NCI-H2107 (cell line): ENCODE results near the gene CNTNAP1.

Experiments used
- DNase-seq: peaks from one replicate; lab custom pipeline; 2025; lab: John Stamatoyannopoulos, UW

The CNTNAP1 gene

GRCh38 chr17:42685831-42686230 lies 3.5 kb downstream of the CNTNAP1 start:
- DNase-seq: no peak

DNA sequence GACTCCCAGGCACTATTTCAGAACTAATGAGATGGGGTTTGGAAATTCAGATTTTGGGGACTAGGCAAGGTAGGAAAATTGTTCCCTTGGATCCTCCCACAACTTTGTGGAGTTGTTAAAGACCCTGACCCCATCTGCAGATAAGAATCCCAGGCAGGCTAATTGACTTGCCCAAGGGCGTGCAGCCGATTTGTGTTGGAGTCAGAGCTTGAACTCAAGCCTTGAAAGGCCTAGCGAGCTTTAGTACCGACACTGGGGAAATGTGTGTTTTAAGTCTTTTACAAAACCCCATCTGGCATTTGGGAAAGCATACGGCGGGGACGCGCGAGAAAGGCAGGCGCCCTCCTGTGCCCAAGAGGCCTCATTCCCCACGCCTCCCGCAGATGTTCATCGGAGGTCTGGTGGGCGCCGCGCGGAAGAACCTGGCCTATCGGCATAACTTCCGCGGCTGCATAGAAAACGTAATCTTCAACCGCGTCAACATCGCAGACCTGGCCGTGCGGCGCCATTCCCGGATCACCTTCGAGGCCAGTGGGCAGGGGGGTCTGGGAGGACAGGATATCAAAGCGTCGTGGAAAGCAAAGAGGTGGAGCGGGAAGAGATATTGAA lies 4.3 kb downstream of the CNTNAP1 start:
- DNase-seq: no peak

DNA sequence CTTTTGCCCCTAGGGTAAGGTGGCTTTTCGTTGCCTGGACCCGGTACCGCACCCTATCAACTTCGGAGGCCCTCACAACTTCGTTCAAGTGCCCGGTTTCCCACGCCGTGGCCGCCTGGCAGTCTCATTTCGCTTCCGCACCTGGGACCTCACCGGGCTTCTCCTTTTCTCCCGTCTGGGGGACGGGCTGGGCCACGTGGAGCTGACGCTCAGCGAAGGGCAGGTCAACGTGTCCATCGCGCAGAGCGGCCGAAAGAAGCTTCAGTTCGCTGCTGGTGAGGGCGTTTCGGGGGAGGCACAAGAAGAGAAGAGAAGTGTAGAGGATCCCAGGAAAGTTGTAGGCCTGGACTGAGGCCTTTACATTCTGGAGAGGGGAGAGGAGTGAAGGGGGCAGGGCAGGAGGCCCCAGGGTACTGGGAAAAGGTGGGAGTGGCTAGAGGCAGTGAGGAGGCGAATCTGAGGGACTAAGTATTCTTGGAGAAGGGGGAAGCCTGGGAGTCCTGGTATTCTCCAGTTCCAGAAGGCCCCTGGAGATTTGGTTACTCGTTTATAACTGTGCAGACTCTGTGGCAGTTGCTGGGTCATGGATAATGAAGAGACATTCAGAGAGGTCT lies 5.5 kb downstream of the CNTNAP1 start:
- no peak for DNase-seq

- DNase-seq: no peak
Measured at GRCh38 chr17:42690596-42690995, 8.3 kb downstream of the CNTNAP1 start.

DNA sequence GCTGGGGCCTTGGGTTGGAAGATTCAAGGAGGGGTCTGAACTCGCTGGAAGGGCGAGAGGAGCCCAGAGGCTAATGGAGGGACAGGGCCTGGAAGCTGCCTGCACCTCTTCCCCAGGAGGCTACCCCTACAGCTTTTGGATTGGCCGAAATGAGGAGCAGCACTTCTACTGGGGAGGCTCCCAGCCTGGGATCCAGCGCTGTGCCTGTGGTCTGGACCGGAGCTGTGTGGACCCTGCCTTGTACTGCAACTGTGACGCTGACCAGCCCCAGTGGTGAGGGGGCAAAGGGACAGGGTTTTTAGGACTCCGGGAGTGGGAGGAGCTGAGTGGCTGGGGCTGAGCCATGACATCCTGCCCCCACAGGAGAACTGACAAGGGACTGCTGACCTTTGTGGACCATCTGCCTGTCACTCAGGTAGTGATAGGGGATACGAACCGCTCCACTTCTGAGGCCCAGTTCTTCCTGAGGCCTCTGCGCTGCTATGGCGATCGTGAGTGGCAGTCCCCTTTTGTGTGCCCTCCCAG lies 8.8 kb downstream of the CNTNAP1 start:
- DNase-seq: no peak

DNA sequence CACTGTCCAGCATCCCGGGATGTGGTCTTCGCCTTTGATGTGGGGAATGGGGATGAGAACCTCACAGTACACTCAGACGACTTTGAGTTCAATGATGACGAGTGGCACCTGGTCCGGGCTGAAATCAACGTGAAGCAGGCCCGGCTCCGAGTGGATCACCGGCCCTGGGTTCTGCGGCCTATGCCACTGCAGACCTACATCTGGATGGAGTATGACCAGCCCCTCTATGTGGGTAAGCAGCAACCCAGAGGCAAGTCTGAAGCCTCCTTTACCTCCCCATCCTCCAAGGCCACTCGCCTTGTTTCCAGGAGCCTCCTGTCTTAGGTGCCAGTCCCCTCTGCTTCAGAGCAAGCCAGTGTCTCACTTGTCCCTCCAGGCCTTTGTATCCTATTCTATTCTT lies 10.2 kb downstream of the CNTNAP1 start:
- DNase-seq: no peak

GRCh38 chr17:42694524-42694923 lies 12.2 kb downstream of the CNTNAP1 start:
- no peak for DNase-seq

DNA sequence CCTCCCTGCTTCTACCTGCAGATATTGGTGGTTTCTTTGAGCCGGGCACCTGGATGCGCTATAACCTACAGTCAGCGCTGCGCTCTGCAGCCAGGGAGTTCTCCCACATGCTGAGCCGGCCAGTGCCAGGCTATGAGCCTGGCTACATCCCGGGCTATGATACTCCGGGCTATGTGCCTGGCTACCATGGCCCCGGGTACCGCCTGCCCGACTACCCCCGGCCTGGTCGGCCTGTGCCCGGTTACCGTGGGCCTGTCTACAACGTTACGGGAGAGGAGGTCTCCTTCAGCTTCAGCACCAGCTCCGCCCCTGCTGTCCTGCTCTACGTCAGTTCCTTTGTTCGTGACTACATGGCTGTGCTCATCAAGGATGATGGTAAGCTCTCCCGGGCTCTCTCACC lies 13.2 kb downstream of the CNTNAP1 start:
- DNase-seq: no peak

GRCh38 chr17:42697108-42697811 lies 14.9 kb downstream of the CNTNAP1 start:
- DNase-seq: no peak

DNA sequence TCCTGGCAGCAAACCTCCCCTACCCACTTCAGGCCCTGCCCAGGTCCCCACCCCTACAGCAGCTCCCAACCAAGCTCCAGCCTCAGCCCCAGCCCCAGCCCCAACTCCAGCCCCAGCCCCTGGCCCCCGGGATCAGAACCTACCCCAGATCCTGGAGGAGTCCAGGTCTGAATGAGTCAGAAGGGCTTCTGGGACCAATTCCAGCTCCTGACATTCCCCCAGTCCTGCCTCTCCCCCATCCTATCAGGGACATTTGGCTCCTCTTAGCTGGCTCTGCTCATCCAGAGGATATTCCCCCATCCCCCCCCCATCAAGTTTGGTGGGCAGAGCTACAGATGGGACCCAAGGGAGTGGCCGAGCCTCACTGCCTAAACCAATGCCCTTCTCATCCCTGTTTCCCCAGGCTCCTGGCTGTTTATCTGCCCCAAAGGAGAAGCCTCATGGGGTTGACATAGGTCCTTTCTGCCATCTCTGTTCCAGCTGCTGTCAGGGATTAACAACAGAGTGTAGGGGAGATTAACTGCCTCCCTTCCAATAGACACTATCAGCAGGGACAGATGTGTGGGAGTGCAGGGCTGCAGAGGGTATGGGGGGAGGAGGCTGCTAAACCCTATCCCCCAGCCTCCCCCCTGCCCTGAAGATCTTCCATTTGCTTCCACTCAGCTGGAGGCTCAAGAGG lies 16.5 kb downstream of the CNTNAP1 start:
- no peak for DNase-seq

DNA sequence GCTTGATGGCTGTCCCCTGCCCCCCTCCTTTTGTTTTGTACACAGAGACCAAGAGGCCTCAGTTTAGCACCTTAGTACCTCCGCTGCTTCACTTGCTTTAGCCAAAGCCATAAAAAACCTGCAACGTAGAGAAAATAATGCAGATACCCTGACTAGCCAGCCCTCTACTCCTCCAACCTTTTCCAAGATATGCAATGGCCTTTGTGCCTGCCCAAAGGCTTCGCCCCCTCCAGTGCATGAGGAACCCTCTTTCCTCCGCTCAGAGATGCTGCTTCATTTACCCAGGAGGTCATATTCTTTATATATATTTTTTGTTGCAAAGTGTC lies 17.0 kb downstream of the CNTNAP1 start:
- DNase-seq: no peak

- no peak for DNase-seq
Measured at GRCh38 chr17:42700586-42701289, 18.4 kb downstream of the CNTNAP1 start.

GRCh38 chr17:42702446-42702845 lies 20.1 kb downstream of the CNTNAP1 start:
- DNase-seq: no peak

DNA sequence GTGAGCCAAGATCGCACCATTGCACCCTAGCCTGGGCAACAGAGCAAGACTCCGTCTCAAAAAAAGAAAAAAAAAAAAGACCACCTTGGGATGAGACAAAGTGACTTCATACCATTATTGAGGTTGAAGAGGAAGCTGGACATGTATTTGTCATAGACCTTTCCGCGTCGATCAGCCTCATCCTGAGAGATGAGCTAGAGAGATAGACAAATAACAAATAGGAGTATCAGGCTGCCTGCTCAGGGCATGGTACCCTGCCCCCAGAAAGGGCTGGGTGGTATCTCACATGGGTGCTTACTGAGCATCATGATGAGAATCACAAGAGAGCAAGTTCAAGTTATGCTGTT lies 22.1 kb downstream of the CNTNAP1 start:
- DNase-seq: no peak

DNA sequence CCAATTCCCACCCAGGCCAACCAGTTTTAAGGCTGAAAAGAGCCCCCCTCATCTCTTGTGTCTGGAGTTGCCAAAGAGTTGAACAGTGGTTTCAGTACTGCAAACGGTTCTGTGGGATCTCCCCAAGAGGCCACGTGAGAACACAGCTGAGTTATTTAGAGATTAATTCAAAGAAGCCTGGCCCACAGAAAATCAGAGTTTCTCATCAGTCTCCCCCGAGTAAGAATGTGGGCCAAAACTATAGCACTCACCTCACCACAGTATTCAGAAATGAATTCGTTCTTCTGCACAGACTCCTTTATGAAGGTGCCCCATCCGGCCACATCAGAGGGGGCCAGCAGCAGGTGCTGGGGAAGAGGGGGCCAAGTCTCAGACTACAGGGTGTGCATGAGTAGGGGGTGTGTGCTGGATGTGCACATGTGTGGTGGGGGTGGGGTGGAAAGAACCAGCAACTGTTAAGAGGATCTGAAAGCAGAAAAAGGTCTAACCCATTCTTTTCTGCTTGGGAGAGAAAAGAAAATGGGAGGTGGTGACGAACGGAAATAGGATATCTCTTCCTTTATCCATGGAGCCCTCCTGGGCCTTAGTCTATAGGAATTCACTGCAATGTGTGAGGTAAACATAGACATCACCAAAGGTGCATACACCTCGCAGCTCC lies 22.6 kb downstream of the CNTNAP1 start:
- no peak for DNase-seq

GRCh38 chr17:42706732-42707131 lies 24.4 kb downstream of the CNTNAP1 start:
- DNase-seq: no peak

DNA sequence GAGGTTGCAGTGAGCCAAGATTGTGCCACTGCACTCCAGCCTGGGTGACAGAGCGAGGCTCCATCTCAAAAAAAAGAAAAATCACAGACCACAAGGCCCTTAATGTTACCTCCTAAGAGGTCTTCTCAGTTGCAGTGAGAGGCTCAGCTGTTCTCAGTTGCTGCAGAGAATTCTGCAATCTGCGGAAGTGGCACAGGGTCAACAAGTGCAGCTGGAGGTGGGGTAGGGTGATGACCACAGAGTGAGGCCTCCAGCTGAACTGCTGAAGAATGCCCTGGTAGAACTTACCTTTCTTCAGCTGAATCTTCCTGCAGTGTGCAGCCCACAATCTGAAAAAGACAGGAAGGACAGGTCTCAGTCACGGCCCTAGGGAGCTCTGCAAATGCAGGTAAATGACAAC lies 26.3 kb downstream of the CNTNAP1 start:
- no peak for DNase-seq

GRCh38 chr17:42709561-42709960 lies 27.2 kb downstream of the CNTNAP1 start:
- DNase-seq: no peak

DNA sequence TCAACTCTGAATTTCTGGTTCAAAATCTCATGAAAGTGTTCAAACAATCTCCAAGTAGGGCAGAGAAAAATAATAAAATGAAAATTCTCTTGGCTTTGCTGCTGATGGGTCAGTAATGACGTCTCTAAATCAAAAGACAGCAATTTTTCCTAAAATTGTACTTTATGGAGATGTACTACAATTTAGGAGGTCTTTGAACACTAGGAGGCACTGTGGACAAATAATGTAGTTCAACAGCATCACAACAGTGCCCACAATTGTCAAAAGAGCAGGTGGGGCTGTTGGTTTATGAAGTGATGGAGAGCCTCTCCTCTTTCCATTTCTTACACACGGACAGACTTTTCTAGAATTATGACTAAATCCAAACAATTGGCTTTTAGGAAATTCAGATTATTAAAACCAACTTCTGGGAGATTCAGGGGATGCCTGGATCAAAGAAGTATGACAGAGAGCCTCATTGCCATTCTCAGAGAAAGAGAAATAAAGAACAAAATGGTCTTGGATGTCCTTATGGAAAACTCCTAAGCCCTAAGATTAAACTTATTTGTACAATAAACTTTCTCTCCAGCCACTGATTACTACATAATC lies 38.8 kb downstream of the CNTNAP1 start:
- peak; percentile 29 for DNase-seq

- no peak for DNase-seq
Measured at GRCh38 chr17:42723636-42724035, 41.3 kb downstream of the CNTNAP1 start.

GRCh38 chr17:42725143-42725542 lies 42.8 kb downstream of the CNTNAP1 start:
- no peak for DNase-seq
